COR-L47 (cell line): Measurements from ENCODE around the gene TTC6.

Source experiments
- DNase-seq: peaks from one replicate; lab custom pipeline; 2025; lab: John Stamatoyannopoulos, UW

TTC6 gene

DNA sequence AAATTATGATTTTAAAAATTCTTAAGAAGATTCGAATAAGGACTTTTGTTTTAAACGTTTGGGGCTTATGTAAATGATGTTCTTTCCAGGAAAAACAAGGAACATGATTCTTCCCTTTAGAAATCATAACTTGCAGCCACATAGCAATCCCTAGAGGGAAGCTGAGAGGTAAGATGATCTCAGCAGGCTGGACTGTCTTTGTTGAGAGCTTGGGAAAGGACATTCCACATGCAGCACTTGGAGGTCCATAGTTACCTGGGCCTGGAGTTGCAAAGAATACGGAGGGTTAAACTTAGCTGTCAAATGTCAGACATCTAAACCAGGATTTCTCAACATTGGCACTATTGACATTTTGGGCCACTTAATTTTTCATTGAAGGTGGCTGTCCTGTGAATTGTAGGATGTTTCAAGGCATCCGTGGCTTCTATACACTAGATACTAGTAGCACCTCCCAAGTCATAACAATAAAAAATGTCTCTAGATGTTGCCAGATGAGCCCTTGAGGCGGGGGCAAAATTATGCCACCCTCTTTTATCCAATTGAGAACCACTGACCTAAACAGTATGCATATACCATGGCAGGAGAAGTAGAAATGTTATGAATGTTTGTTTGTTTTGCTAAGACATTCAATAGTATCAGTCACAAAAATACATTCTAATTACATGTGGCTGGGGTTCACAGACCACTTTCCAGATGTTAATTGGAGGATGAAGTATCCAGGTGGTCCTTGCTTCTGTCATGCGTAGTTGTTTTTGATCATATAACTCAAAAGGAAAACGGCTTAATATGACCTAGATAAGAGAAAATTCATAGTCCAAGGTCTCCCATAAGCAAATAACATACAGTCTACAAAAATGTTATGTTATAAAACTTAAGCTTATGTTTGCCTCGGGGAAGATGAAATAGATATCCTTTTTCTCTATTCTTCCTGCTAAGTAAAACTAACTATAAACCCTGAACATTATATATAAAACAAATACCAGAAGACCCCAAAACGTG, 30.5 kb downstream of the TTC6 start:
- DNase-seq = no peak

- no peak for DNase-seq
Measured at GRCh38 chr14:37637341-37637740, 41.9 kb downstream of the TTC6 start.

GRCh38 chr14:37638599-37638998, 43.2 kb downstream of the TTC6 start:
- no peak for DNase-seq

DNA sequence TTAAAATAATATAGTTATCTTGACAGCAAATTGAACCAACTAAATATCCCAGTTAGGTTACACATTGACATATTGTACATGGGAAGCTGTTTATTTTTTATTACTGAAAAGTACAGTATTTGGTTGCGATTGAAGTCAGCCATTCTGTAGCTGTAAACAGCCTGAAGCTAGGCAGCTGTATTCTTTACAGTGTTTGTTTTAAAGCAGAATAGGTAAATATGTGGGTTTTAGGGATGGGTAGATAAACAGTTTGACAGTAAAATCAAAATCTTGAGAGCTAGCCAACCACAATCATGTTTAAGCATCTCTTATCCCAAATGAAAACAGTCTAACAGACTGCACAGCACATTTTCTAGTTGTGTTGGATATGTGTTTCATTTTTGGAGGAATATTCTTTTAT, 45.7 kb downstream of the TTC6 start:
- DNase-seq = no peak

DNA sequence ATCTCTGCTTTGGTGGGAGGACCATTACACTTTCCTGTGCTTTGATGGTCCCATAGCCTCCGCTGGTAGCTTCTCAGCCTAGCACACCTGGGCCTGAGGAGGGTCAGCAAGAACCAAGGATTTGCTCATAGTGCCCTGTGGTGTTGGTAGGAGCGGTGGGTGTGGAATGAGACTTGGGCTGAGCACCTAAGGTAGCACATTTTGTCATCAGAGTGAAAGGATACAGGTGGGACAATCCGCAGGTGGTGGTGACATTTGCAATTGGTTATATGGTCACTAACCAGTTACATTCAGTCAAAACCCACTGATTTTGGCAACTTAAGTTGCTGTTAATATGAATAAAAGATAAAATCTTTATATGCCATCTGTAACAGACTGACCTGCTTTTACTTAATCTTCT, 46.7 kb downstream of the TTC6 start:
- DNase-seq = no peak

- DNase-seq = no peak
Measured at GRCh38 chr14:37643701-37644100, 48.3 kb downstream of the TTC6 start.
